DND-41 (cell line): ENCODE data around the gene PAM16.

Experiments used
- ATAC-seq: fragments of 200-7000 bp; cut with Tn5 transposase; 3 replicates; pipeline ENCODE4 v1.9.1; 2021; ENCODE audit warnings: low read depth; ENCODE audit not compliant: insufficient read depth
- DNase-seq: peaks from one replicate; pipeline ENCODE4 v3.0.0-alpha.2; 2020
- H2AFZ ChIP-seq: 2 replicates; pipeline ENCODE4 v1.6.0; 2012; ENCODE audit warnings: low read depth, low read length
- H3K27ac ChIP-seq: 2 replicates; pipeline ENCODE4 v1.5.1; 2012; ENCODE audit warnings: low read length, inconsistent platforms
- H3K27me3 ChIP-seq: fragments of 200-600 bp; sonication (generic); 2 replicates; pipeline ENCODE4 v1.6.0; 2012; ENCODE audit warnings: low read length, mild to moderate bottlenecking, inconsistent platforms; ENCODE audit not compliant: insufficient read depth, poor library complexity
- H3K36me3 ChIP-seq: 2 replicates; pipeline ENCODE4 v1.5.1; 2012; ENCODE audit warnings: low read length, inconsistent platforms; ENCODE audit not compliant: insufficient read depth
- H3K4me1 ChIP-seq: 2 replicates; pipeline ENCODE4 v1.5.1; 2012; ENCODE audit warnings: mild to moderate bottlenecking, low read length; ENCODE audit not compliant: insufficient read depth
- H3K4me2 ChIP-seq: 2 replicates; pipeline ENCODE4 v1.6.0; 2012; ENCODE audit warnings: mild to moderate bottlenecking, moderate library complexity, low read length, inconsistent platforms; ENCODE audit not compliant: insufficient read depth
- H3K4me3 ChIP-seq, 2 experiments: fragments of 200-600 bp in 1 of 2; shearing (Covaris generic) in 1 of 2; 2 replicates each; pipeline ENCODE4 v1.5.1; 2012 to 2016; ENCODE audit warnings: inconsistent platforms in 2 of 2, low read length in 2 of 2, mild to moderate bottlenecking in 2 of 2, low read depth in 1 of 2, moderate library complexity in 1 of 2
- H3K79me2 ChIP-seq: 2 replicates; pipeline ENCODE4 v1.6.0; 2012; ENCODE audit warnings: low read length, inconsistent platforms; ENCODE audit not compliant: insufficient read depth
- H3K9ac ChIP-seq: 2 replicates; pipeline ENCODE4 v1.6.0; 2012; ENCODE audit warnings: low read depth, mild to moderate bottlenecking, inconsistent platforms, low read length, moderate library complexity
- H3K9me3 ChIP-seq: 2 replicates; pipeline ENCODE4 v1.5.1; 2012; ENCODE audit warnings: low read length, moderate library complexity, mild to moderate bottlenecking, inconsistent platforms; ENCODE audit not compliant: insufficient read depth, severe bottlenecking
- H4K20me1 ChIP-seq: 2 replicates; pipeline ENCODE4 v1.6.0; 2012; ENCODE audit warnings: low read length; ENCODE audit not compliant: insufficient read depth
- CTCF ChIP-seq: IDR thresholded peaks from 2 replicates; pipeline ENCODE4 v1.5.1; 2012; ENCODE audit warnings: borderline replicate concordance, low read length, moderate library complexity, mild to moderate bottlenecking; ENCODE audit not compliant: poor library complexity, severe bottlenecking; ENCODE audit errors: extremely low read depth
- EZH2 ChIP-seq: IDR thresholded peaks from 3 replicates; pipeline ENCODE4 v1.6.1; 2012; ENCODE audit warnings: borderline replicate concordance, low read depth, mild to moderate bottlenecking, moderate library complexity, low read length, inconsistent platforms; ENCODE audit not compliant: severe bottlenecking

Gene PAM16

DNA sequence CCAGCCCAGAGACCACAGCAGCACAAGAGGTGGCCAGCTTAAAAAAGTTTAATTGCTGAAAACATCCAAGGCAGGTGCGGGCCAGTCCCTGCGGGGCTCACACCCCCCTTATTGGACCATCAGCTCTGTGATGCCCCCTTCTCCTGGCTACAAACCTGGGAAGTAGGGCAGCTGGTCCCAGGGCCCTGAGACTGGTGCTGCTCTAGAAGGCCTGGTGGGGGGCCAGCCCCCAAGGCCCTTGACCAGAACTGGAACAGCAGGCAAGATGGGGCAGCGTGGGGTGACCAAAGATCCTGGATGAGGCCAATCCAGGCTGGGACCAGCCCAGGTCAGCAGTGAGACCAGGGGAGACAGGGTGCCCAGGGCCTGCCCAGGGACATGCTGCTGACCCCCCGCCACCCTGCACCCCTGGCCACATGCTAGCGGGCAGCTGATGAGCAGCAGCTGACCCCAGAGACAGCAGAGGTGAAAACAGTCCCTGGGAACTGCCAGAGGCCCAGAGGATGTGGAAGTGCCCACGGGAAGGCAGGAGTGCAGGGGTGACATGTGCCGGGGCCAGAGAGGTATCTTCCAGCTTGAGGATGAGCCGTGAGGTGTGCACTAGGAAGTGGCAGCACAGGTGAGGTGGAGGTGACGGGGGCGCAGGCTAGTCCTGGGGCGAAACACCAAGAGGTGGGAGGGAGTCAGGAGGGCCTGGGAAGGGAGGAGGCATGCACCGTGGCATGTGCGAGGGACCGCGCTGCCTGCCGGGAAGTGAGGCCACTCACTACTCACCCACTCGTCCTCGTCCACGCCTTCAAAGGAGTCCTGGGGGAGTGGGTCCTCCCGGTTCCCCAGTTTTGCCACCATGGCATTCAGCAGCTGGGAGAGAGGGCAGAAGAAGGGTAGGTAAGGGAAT is 3.6 kb upstream of the PAM16 start:
- H3K27ac ChIP-seq = no peak overlapping the region
- H3K4me3 ChIP-seq = no peak overlapping the region
- no peak overlapping the region for H3K9ac ChIP-seq
- H3K4me2 ChIP-seq = no peak overlapping the region
- peaks cover 13% of the 10 kb centered on the region for H3K79me2 ChIP-seq
- no peaks in the 10 kb centered on the region for H3K27me3 ChIP-seq
- H2AFZ ChIP-seq = no peak overlapping the region
- DNase-seq = no peak
- H3K36me3 ChIP-seq = peaks cover 43% of the 10 kb centered on the region
- no peak for ATAC-seq
- H3K4me1 ChIP-seq = peaks cover 20% of the 10 kb centered on the region
- H3K9me3 ChIP-seq = no peaks in the 10 kb centered on the region
- TF ChIP-seq EZH2 (no peak), CTCF (no peak)
- peaks cover 20% of the 10 kb centered on the region for H4K20me1 ChIP-seq

DNA sequence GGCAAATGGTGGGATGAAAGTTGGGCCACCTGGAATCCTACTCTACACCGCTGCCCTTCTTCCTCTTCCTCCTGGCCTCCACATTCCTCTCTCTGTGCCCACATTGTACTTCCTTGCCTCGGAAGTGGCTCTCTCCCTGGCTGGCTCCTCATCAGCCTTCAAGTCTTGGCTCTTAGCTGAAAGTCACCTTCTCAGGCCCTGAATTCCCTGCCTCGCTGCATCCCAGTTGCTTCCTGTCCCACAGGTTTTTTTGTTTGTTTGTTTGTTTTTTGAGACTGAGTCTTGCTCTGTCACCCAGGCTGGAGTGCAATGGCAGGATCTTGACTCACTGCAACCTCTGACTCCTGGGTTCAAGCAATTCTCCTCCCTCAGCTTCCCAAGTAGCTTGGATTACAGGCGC is 2.6 kb upstream of the PAM16 start:
- Histone ChIP-seq H3K9me3 (no peaks in the 10 kb centered on the region), H3K36me3 (peaks cover 39% of the 10 kb centered on the region), H2AFZ (no peak overlapping the region), H4K20me1 (peaks cover 19% of the 10 kb centered on the region), H3K4me3 (no peak overlapping the region), H3K9ac (no peak overlapping the region), H3K27me3 (no peaks in the 10 kb centered on the region), H3K4me1 (peaks cover 28% of the 10 kb centered on the region), H3K4me2 (no peak overlapping the region), H3K27ac (no peak overlapping the region), H3K79me2 (peaks cover 23% of the 10 kb centered on the region)
- no peak for ATAC-seq
- no peak for DNase-seq
- TF ChIP-seq EZH2 (no peak), CTCF (no peak)

- no peak overlapping the region for H3K9ac ChIP-seq
- H2AFZ ChIP-seq = no peak overlapping the region
- ATAC-seq (no peak), DNase-seq (no peak)
- H3K9me3 ChIP-seq = no peaks in the 10 kb centered on the region
- no peak overlapping the region for H3K4me2 ChIP-seq
- no peaks in the 10 kb centered on the region for H3K27me3 ChIP-seq
- peaks cover 19% of the 10 kb centered on the region for H4K20me1 ChIP-seq
- TF ChIP-seq EZH2 (no peak), CTCF (no peak)
- H3K4me3 ChIP-seq = no peak overlapping the region
- H3K36me3 ChIP-seq = peaks cover 37% of the 10 kb centered on the region
- H3K79me2 ChIP-seq = peaks cover 31% of the 10 kb centered on the region
- H3K27ac ChIP-seq = no peak overlapping the region
- H3K4me1 ChIP-seq = peaks cover 30% of the 10 kb centered on the region
Observed at GRCh38 chr16:4352843-4353242, 1.7 kb upstream of the PAM16 start.
